ENCODE measurements around the gene TTLL10.

Gene TTLL10

DNA sequence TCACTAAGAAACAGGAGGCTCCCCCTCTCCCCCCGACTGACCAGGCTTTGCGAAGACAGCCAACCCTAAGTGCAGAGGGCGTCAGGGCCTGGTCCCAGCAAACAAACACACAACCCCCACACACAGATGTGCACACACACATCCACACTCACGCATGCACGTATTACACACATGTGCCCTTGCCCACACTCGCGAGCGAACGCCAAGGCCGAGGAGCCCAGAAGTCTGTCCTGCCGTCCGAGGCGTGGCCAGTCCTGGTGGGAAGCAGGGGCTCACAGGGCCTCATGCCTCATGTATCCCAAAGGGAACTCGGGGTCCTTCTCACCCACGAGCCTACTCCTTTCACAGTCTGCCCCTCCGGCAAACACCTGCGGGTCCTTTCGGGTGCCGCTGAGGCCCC, 56.1 kb downstream of the TTLL10 start:
- Histone ChIP-seq H3K27me3 (ENCODE audit: control insufficient read depth, insufficient read depth, low read length) (no peaks in the 10 kb centered on the region), H3K27ac (ENCODE audit: low read depth, low read length) (no peak overlapping the region), H3K9ac (ENCODE audit: low read depth, low read length) (no peak overlapping the region), H3K36me3 (ENCODE audit: control insufficient read depth, insufficient read depth, low read length) (peaks cover 39% of the 10 kb centered on the region), H3K4me1 (ENCODE audit: control insufficient read depth, insufficient read depth, low read length) (no peaks in the 10 kb centered on the region), H3K4me3 (ENCODE audit: low read depth, low read length) (no peak overlapping the region), H3K9me3 (ENCODE audit: control insufficient read depth, insufficient read depth, low read length) (no peaks in the 10 kb centered on the region)

DNA sequence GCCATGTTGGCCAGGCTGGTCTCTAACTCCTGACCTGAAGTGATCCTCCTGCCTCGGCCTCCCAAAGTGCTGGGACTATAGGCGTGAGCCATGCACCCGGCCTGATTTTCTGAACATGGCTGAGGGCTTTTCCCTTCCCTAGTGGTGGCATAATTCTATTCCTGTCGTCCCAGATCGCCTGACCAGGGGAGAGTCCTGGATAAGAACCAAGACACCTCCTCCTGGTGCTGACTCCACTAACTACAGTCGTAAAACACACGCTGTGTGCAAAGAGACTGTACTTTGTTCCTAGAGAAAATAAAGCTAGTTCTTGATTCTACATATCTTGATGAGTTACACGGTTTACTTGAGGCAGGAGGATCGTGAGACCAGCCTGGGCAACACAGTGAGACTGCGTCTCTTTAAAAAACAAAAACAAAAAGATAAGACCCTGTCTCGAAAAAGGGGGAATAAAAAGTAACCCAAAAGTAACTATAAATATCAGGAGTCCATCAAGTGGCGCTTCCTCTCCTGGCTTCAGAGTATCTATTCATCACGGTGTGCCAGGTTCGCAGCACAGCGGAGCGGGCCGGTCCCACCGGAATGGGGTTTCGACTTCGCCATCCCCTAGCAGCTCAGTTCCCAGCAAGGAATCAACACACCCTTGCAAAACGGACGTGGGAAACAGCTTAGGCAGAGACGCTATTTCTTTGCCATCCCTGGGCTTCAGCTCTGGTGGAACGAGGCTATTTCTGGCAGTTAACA, 57.1 kb downstream of the TTLL10 start:
- H3K36me3 ChIP-seq (ENCODE audit: control insufficient read depth, insufficient read depth, low read length): peaks cover 34% of the 10 kb centered on the region
- H3K27me3 ChIP-seq (ENCODE audit: control insufficient read depth, insufficient read depth, low read length): no peaks in the 10 kb centered on the region
- H3K27ac ChIP-seq (ENCODE audit: low read depth, low read length): peak overlapping the region; percentile 76
- H3K4me1 ChIP-seq (ENCODE audit: control insufficient read depth, insufficient read depth, low read length): no peaks in the 10 kb centered on the region
- H3K4me3 ChIP-seq (ENCODE audit: low read depth, low read length): peak overlapping the region; percentile 89
- no peaks in the 10 kb centered on the region for H3K9me3 ChIP-seq (ENCODE audit: control insufficient read depth, insufficient read depth, low read length)
- H3K9ac ChIP-seq (ENCODE audit: low read depth, low read length): peak overlapping the region; percentile 69

DNA sequence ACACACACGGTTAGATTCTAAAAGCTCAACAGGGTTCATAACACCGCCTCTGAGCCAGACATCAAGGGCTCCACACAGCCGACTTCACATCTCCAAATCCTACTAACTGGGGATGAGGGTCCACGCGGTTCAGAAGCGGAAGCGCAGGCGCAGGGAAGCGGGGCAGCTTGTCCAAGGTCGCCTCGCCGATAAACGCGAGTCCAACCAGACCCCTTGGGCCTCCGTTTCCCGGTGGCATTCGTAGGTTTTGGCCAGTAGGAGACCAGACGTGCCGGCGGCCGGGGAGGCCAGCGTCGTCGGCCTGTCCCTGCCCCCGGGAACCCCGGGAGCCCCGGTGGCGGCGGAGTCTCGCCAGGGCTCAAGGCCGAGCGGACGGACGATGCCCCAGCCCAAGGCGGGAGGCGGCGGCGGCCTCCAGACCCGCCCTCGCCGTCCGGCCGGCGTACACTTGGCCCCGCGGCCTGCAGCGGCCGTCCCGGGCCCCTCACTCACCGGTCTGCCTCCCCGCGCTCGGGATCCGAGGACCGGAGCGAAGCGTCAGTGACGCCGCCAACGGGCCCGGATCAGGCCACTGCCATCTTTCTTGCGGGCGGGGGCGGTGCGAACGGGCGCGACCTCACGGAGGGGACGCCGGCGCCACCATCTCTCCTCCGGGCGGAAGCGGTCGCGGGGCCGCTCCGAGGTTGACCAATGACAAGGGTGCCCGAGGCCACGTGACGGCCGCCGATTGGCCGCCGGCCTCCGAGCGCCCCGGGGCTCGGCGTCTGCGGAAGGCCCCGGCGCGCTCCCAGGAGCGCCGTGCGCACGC, 57.9 kb downstream of the TTLL10 start, which contains the start of gene SDF4:
SDF4 (minus strand) TSS at position 602 of the 808 bp plus-strand sequence. CDS start 3,229 bp downstream, outside the sequence.
- Histone ChIP-seq H3K27ac (ENCODE audit: low read depth, low read length) (peak within 1 kb of the TSS; percentile 76), H3K9ac (ENCODE audit: low read depth, low read length) (peak within 1 kb of the TSS; percentile 69), H3K4me3 (ENCODE audit: low read depth, low read length) (peak within 1 kb of the TSS; percentile 89), H3K4me1 (ENCODE audit: control insufficient read depth, insufficient read depth, low read length) (no peaks in the 10 kb centered on the region), H3K36me3 (ENCODE audit: control insufficient read depth, insufficient read depth, low read length) (peaks cover 34% of the 10 kb centered on the region), H3K27me3 (ENCODE audit: control insufficient read depth, insufficient read depth, low read length) (no peaks in the 10 kb centered on the region), H3K9me3 (ENCODE audit: control insufficient read depth, insufficient read depth, low read length) (no peaks in the 10 kb centered on the region)

DNA sequence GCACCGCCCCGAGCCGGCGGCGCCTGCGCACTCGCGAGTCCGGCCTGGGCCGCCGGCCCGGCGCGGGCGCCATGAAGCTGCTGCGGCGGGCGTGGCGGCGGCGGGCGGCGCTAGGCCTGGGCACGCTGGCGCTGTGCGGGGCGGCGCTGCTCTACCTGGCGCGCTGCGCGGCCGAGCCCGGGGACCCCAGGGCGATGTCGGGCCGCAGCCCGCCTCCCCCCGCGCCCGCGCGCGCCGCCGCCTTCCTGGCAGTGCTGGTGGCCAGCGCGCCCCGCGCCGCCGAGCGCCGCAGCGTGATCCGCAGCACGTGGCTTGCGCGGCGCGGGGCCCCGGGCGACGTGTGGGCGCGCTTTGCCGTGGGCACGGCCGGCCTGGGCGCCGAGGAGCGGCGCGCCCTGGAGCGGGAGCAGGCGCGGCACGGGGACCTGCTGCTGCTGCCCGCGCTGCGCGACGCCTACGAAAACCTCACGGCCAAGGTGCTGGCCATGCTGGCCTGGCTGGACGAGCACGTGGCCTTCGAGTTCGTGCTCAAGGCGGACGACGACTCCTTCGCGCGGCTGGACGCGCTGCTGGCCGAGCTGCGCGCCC, 58.6 kb downstream of the TTLL10 start, which contains the start of gene B3GALT6:
B3GALT6 (plus strand) TSS at position 30 of the 588 bp plus-strand sequence; CDS start at position 72, 42 bp downstream.
- Histone ChIP-seq H3K9me3 (ENCODE audit: control insufficient read depth, insufficient read depth, low read length) (no peaks in the 10 kb centered on the region), H3K27ac (ENCODE audit: low read depth, low read length) (peak within 1 kb of the TSS; percentile 76), H3K27me3 (ENCODE audit: control insufficient read depth, insufficient read depth, low read length) (no peaks in the 10 kb centered on the region), H3K4me3 (ENCODE audit: low read depth, low read length) (peak within 1 kb of the TSS; percentile 89), H3K36me3 (ENCODE audit: control insufficient read depth, insufficient read depth, low read length) (peaks cover 30% of the 10 kb centered on the region), H3K9ac (ENCODE audit: low read depth, low read length) (peak within 1 kb of the TSS; percentile 69), H3K4me1 (ENCODE audit: control insufficient read depth, insufficient read depth, low read length) (no peaks in the 10 kb centered on the region)

DNA sequence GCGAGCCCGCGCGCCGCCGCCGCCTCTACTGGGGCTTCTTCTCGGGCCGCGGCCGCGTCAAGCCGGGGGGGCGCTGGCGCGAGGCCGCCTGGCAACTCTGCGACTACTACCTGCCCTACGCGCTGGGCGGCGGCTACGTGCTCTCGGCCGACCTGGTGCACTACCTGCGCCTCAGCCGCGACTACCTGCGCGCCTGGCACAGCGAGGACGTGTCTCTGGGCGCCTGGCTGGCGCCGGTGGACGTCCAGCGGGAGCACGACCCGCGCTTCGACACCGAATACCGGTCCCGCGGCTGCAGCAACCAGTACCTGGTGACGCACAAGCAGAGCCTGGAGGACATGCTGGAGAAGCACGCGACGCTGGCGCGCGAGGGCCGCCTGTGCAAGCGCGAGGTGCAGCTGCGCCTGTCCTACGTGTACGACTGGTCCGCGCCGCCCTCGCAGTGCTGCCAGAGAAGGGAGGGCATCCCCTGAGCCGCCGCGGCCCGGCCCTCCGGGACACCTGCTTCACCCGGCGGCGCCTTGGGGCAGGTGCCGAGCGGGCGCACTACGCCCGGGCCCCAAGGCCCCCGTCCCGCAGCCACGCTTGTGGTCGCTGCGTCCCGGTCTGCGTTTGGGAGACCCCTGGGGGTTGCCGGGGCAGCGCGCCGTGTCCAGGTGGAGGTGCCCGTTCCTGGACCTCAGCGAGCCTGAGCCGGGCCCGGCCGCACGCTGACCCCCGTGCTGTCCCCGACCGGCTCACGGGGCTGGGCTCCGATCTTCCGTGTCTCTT, 59.3 kb downstream of the TTLL10 start:
- Histone ChIP-seq H3K27ac (ENCODE audit: low read depth, low read length) (no peak overlapping the region), H3K27me3 (ENCODE audit: control insufficient read depth, insufficient read depth, low read length) (no peaks in the 10 kb centered on the region), H3K36me3 (ENCODE audit: control insufficient read depth, insufficient read depth, low read length) (peaks cover 24% of the 10 kb centered on the region), H3K4me1 (ENCODE audit: control insufficient read depth, insufficient read depth, low read length) (no peaks in the 10 kb centered on the region), H3K9ac (ENCODE audit: low read depth, low read length) (no peak overlapping the region), H3K4me3 (ENCODE audit: low read depth, low read length) (peak overlapping the region; percentile 47; the same call in 1 of the 2 replicates), H3K9me3 (ENCODE audit: control insufficient read depth, insufficient read depth, low read length) (no peaks in the 10 kb centered on the region)

DNA sequence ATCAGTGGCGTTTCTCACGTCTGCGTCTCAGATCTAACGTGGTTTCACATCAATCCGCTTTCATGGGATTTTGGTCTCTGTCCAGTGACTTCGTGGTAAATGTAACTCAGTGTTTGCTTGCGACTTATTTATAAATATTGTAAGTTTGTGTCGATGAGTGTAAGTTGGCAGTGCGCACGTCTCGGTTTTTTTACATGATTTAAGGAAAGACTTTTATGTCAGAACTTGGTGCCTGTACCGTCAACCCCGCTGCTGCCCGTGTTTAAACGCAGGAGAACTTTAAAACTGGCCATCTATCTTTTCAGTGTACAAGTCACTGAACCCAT, 59.9 kb downstream of the TTLL10 start:
- Histone ChIP-seq H3K27ac (ENCODE audit: low read depth, low read length) (no peak overlapping the region), H3K4me3 (ENCODE audit: low read depth, low read length) (no peak overlapping the region), H3K27me3 (ENCODE audit: control insufficient read depth, insufficient read depth, low read length) (no peaks in the 10 kb centered on the region), H3K9me3 (ENCODE audit: control insufficient read depth, insufficient read depth, low read length) (no peaks in the 10 kb centered on the region), H3K4me1 (ENCODE audit: control insufficient read depth, insufficient read depth, low read length) (no peaks in the 10 kb centered on the region), H3K9ac (ENCODE audit: low read depth, low read length) (no peak overlapping the region), H3K36me3 (ENCODE audit: control insufficient read depth, insufficient read depth, low read length) (peaks cover 18% of the 10 kb centered on the region)

DNA sequence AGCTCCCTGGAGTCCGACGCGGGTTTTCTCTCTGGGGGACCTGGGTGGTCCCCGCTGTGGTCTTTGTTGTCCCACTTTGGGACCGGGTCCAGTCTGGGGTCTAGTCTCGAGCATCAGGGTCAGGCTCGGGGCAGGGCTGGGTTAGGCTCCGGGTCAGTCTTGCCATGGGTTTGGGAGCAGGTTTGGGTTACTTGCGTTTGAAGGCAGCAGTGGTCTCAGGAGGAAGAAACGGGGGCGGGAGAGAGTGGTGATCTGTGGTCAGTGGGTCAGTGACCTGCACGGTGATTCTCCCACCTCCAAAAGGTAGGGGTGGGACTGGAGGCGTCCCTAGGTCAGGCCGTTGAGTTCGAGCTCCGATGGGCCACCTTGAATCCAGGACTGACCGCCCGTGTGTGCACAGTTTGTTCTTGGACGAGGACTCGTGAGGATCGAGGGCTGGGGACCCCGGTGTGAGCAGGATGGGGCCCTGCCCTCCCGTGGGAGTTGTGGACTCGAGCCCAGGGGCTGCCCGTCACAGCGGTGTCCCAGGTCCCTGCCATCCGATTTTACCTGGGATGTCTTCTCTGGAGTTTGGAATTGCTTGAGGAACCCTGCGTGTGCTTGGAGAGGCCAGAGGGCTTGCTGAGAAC, 60.6 kb downstream of the TTLL10 start:
- no peaks in the 10 kb centered on the region for H3K4me1 ChIP-seq (ENCODE audit: control insufficient read depth, insufficient read depth, low read length)
- H3K36me3 ChIP-seq (ENCODE audit: control insufficient read depth, insufficient read depth, low read length): peaks cover 12% of the 10 kb centered on the region
- no peak overlapping the region for H3K27ac ChIP-seq (ENCODE audit: low read depth, low read length)
- no peaks in the 10 kb centered on the region for H3K27me3 ChIP-seq (ENCODE audit: control insufficient read depth, insufficient read depth, low read length)
- no peak overlapping the region for H3K9ac ChIP-seq (ENCODE audit: low read depth, low read length)
- no peak overlapping the region for H3K4me3 ChIP-seq (ENCODE audit: low read depth, low read length)
- H3K9me3 ChIP-seq (ENCODE audit: control insufficient read depth, insufficient read depth, low read length): no peaks in the 10 kb centered on the region

DNA sequence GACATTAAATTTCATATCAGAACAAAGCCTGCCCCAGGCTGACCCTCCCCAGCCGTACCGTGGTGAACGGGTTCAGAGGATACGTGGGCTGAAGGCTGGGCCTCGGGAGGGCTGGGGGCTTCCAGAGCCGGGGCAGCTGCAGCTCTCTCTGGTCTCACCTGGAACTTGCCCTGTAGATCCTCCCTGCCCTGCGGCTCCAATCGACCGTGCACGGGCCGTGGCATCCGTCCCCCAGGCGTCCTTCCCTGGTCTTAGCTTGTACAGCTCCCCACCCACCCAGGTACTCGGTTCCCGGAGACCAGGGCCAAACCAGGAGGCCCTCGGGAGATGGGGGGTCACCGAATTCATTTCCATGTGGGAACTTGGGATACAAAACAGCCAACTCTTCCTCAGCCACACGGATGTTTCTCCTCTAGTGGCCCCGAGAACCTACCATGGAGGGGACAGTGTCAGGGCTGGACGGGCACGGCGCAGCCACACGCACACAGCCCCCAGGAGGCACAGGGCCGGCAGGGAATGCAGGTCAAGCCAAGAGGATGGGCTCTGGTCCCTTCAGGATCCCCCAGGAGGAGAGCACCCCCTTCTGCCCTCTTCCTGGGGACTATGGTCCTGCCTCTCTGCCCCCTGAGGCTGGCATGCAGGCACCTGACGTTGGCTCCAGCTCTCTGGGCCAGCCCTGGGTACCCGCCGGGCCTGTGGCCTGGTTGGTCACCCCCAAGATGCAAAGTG, 61.5 kb downstream of the TTLL10 start:
- no peak overlapping the region for H3K27ac ChIP-seq (ENCODE audit: low read depth, low read length)
- no peaks in the 10 kb centered on the region for H3K4me1 ChIP-seq (ENCODE audit: control insufficient read depth, insufficient read depth, low read length)
- H3K9me3 ChIP-seq (ENCODE audit: control insufficient read depth, insufficient read depth, low read length): no peaks in the 10 kb centered on the region
- no peak overlapping the region for H3K9ac ChIP-seq (ENCODE audit: low read depth, low read length)
- peaks cover 12% of the 10 kb centered on the region for H3K36me3 ChIP-seq (ENCODE audit: control insufficient read depth, insufficient read depth, low read length)
- H3K27me3 ChIP-seq (ENCODE audit: control insufficient read depth, insufficient read depth, low read length): no peaks in the 10 kb centered on the region
- no peak overlapping the region for H3K4me3 ChIP-seq (ENCODE audit: low read depth, low read length)

DNA sequence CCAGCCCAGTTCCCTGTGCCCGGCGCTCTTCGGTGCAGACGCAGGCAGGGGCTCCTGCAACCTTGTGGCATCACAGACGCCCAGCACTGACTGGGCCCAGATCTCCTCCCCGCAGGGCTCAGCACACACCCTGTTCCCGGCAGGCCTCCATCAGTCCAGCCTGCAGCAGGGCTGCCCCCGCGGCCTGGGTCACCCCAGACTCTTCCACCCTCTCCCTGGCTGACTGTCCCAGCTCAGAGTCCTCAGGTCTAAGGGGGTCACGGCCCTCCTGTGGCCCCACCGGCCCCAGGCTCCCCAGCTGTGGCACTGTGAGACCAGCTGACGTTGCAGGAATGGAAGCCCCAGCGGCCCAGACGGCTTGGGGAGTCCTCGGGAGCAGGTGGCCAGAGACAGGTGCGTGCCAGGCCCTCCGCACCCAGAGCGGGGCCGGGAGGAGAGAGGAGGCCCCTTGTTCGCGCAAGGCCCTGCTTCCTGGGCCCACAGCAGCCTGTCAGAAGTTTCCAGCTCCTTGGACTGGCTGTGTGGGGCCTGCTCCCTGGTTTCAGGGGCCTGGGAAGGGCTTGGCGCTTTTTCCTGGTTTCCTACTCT, 62.6 kb downstream of the TTLL10 start:
- no peaks in the 10 kb centered on the region for H3K9me3 ChIP-seq (ENCODE audit: control insufficient read depth, insufficient read depth, low read length)
- peaks cover 12% of the 10 kb centered on the region for H3K36me3 ChIP-seq (ENCODE audit: control insufficient read depth, insufficient read depth, low read length)
- H3K9ac ChIP-seq (ENCODE audit: low read depth, low read length): no peak overlapping the region
- H3K27ac ChIP-seq (ENCODE audit: low read depth, low read length): no peak overlapping the region
- H3K4me1 ChIP-seq (ENCODE audit: control insufficient read depth, insufficient read depth, low read length): no peaks in the 10 kb centered on the region
- H3K4me3 ChIP-seq (ENCODE audit: low read depth, low read length): no peak overlapping the region
- H3K27me3 ChIP-seq (ENCODE audit: control insufficient read depth, insufficient read depth, low read length): no peaks in the 10 kb centered on the region

All from HUES48 (cell line).